Central memory CD8-positive, alpha-beta T cell (primary cell): ENCODE data around the gene RAB9A.

Experiments
- ATAC-seq: fragments of 150-1000 bp; cut with Tn5 transposase; replicated peaks from 2 replicates; pipeline ENCODE4 v1.10.0; 2022; ENCODE audit warnings: mild to moderate bottlenecking, moderate FRiP score, moderate number of reproducible peaks; ENCODE audit not compliant: poor library complexity, severe bottlenecking; ENCODE audit errors: extremely low read depth
- DNase-seq, 2 donors: peaks; one replicate each; pipeline ENCODE4 v3.0.0; 2021; ENCODE audit warnings: low spot score in 2 of 2
- H3K27ac Mint-ChIP-seq: one replicate; pipeline ENCODE4 v1.8.0; 2022; ENCODE audit warnings: low read depth, mild to moderate bottlenecking, moderate library complexity, mixed read lengths
- H3K27me3 Mint-ChIP-seq: one replicate; pipeline ENCODE4 v1.8.0; 2022; ENCODE audit warnings: mixed read lengths
- H3K36me3 Mint-ChIP-seq: one replicate; pipeline ENCODE4 v1.8.0; 2022; ENCODE audit warnings: mild to moderate bottlenecking, moderate library complexity, mixed read lengths; ENCODE audit not compliant: insufficient read depth
- H3K4me1 Mint-ChIP-seq: one replicate; pipeline ENCODE4 v1.8.0; 2022; ENCODE audit warnings: mixed read lengths
- H3K4me3 Mint-ChIP-seq: one replicate; pipeline ENCODE4 v1.8.0; 2022; ENCODE audit warnings: mild to moderate bottlenecking, moderate library complexity, mixed read lengths
- H3K9me3 Mint-ChIP-seq: one replicate; pipeline ENCODE4 v1.8.0; 2022; ENCODE audit warnings: mixed read lengths

The RAB9A gene

DNA sequence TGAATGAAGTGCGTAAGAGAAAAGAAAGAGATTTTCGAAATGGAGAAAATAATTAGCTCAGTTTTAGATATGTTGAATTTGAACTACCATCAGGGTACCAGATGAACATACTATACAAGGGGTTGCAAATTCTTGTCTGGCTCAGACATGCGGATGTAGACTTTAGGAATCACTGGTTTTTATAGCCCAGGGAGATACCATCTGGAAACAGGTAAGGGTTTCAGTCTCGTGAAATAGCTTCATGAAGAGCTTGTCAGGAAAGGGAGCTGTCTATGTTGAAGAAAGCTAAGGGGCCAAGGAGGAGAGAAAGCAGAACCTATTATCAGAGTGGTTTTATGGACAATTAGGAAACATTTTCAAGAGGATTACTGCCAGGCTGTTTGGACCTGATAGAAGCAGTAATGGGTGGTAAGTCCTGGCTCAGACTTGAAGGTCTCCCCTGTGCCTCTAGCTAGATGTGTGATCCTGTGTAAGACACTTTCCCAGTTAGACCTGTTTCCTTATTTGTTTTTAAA lies 6.7 kb downstream of the RAB9A start:
- Mint-ChIP-seq H3K9me3 (no peaks in the 10 kb centered on the region), H3K27ac (peak overlapping the region; percentile 5), H3K4me3 (peak overlapping the region; percentile 41), H3K36me3 (peaks cover 9% of the 10 kb centered on the region), H3K27me3 (no peaks in the 10 kb centered on the region), H3K4me1 (peaks cover 52% of the 10 kb centered on the region)
- no peak for DNase-seq
- no peak for ATAC-seq

DNA sequence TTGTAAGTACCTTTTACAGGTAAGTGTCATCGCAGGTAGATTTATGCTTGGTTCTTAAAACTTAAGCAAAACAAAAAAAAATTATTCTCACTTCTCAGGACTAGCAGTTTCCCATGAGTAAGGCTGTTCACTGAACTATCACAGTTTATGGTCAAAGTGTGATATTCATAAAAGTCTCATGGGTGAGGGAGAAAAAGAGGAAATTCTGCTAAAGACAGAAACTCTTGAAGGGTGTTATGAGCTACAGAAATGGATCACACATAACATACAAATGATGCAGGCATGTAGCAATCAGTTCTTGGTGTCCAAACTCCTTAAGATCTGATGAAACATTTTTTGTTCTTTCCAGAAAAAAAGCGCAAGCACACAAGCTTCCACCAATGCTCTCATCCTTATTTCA lies 8.5 kb downstream of the RAB9A start:
- peak overlapping the region; percentile 82 for H3K27ac Mint-ChIP-seq
- H3K4me1 Mint-ChIP-seq, result peaks cover 61% of the 10 kb centered on the region
- DNase-seq, result no peak
- H3K4me3 Mint-ChIP-seq, result peak overlapping the region; percentile 61
- H3K9me3 Mint-ChIP-seq, result no peaks in the 10 kb centered on the region
- peaks cover 12% of the 10 kb centered on the region for H3K36me3 Mint-ChIP-seq
- H3K27me3 Mint-ChIP-seq, result no peaks in the 10 kb centered on the region
- ATAC-seq, result peak; percentile 79

DNA sequence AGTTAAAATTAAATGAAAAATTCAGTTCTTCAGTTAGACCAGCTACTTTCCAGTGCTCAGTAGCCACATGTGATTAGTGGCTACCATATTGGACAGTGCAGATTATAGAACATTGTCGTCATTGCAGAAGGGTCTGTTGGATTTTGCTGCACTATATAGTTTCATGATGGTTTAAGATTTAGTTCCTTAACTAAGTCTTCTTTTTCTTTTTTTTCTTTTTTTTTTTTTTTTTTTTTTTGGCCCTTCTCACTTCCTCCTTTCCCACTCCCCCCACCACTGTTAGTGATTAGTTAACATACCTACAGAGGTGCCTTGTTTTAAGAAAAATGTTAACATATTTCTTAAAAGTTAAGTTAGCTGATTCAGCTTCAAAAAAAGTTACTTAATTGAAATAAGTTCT lies 9.0 kb downstream of the RAB9A start:
- Mint-ChIP-seq H3K4me3 (no peak overlapping the region), H3K27me3 (no peaks in the 10 kb centered on the region)
- no peak for DNase-seq

DNA sequence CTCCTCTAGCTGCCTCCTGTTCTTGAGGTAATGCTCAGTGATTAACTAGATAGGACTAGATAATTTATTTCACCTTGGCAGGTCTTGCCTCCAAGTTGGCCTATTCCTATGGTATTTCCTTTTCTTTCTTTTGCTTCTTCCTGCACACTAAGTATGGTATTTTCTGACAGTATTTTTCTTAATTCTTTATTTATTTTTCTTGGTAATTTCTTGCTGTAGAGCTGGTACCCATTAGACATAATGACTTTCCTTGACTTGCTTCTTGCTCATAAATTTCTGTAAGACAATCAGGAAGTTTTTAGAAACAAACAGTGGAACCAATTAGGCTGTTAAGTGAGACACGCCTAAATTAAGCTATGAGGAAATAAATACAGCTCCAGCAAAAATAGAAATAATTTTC lies 9.5 kb downstream of the RAB9A start:
- Mint-ChIP-seq H3K9me3 (no peaks in the 10 kb centered on the region), H3K36me3 (peaks cover 12% of the 10 kb centered on the region), H3K27me3 (no peaks in the 10 kb centered on the region), H3K4me1 (peaks cover 60% of the 10 kb centered on the region), H3K27ac (no peak overlapping the region), H3K4me3 (no peak overlapping the region)
- ATAC-seq (no peak), DNase-seq (no peak)

More for the DNA sequence above, 9.0 kb downstream of the RAB9A start:
- Mint-ChIP-seq H3K27ac (peak overlapping the region; percentile 82), H3K36me3 (peaks cover 14% of the 10 kb centered on the region), H3K4me1 (peaks cover 61% of the 10 kb centered on the region), H3K9me3 (no peaks in the 10 kb centered on the region)
- no peak for ATAC-seq

DNA sequence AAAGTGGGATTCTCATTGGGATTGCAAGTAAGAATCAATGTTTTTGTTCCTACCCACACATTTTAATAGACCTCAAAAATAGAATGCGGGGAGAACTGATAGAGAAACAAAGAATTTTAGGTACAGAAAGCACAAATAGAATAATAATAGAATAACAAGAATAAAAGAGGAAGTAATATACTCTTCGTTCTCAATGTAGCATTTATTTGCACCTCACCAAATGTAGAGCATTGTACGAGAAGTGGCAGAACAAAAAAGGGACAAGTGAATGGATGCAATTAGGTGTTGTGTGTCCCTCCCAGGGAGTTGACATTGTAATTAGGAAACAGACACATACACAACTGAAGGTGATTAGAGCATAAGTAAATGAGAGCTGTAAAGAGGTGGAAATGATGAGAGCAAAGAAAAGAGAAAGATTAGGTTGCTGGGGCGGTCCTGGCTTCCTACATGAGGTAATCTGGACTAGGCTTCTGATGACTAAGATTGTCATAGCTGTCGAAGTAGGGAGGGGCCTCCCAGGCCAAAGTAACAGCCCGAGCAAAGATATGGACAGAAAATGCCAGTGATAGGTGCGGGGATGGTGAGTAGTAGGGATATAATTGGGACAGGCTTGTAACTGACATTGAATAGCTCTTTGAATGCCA lies 10.4 kb downstream of the RAB9A start:
- H3K27ac Mint-ChIP-seq, result no peak overlapping the region
- ATAC-seq (no peak), DNase-seq (no peak)
- peaks cover 64% of the 10 kb centered on the region for H3K4me1 Mint-ChIP-seq
- peak overlapping the region; percentile 30 for H3K4me3 Mint-ChIP-seq
- H3K36me3 Mint-ChIP-seq, result peaks cover 14% of the 10 kb centered on the region
- H3K27me3 Mint-ChIP-seq, result no peaks in the 10 kb centered on the region
- H3K9me3 Mint-ChIP-seq, result no peaks in the 10 kb centered on the region

DNA sequence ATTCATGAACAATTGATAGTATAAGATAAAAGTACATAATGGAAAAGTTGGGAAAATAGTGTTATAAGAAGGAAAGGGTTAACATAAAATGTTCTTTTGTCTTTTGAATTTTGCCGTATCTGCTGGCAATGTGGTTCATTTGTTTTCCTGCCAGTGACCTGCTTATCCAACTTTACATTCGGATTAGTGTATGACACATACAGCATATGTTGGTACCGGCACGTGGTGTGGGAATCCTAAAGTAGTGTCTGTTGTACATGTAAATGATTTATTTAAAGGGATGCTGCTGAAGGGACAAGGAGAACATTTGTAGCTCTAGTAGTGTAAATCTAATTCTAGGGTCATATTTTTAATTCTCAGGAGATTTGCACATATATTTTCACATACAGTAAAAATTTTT lies 11.5 kb downstream of the RAB9A start:
- Mint-ChIP-seq H3K4me1 (peaks cover 57% of the 10 kb centered on the region), H3K36me3 (peaks cover 17% of the 10 kb centered on the region), H3K9me3 (no peaks in the 10 kb centered on the region), H3K4me3 (no peak overlapping the region), H3K27ac (peak overlapping the region; percentile 47), H3K27me3 (no peaks in the 10 kb centered on the region)
- ATAC-seq (no peak), DNase-seq (no peak)

DNA sequence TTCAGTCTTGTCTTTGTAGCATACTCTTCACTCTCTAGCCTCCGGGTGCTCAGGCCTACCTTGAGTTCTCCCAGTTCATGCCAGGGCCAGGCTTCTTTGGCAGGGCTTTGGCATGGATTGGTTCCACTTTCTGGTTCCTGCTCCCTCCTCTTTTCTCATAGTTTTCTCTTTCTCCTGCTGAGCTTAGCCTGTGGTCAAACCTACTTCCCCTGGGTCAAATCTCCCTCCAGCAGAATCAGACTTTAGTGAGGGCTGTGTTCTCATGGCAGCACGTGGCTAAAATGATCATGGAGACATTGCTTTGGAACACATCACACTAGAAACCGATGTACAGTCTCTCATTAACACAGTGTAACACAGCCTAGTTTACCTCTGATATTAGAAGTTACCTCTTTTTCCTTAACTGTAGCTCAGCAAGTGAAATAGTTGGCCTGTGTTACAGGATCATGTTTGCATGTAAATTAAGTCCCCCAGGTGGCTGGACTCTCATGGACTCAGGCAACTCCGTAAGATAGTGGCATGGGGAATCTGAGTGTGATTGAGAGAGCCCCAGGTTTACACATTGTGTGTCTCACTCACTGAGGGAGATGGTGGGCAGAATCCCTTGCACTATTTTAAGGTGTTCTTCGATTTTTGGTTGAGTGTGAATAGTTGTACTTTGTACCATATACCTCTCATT lies 13.3 kb downstream of the RAB9A start:
- peak overlapping the region; percentile 47 for H3K27ac Mint-ChIP-seq
- H3K27me3 Mint-ChIP-seq, result no peaks in the 10 kb centered on the region
- H3K9me3 Mint-ChIP-seq, result no peaks in the 10 kb centered on the region
- no peak for ATAC-seq
- DNase-seq, result no peak
- peaks cover 49% of the 10 kb centered on the region for H3K4me1 Mint-ChIP-seq
- peaks cover 20% of the 10 kb centered on the region for H3K36me3 Mint-ChIP-seq
- H3K4me3 Mint-ChIP-seq, result peak overlapping the region; percentile 62

DNA sequence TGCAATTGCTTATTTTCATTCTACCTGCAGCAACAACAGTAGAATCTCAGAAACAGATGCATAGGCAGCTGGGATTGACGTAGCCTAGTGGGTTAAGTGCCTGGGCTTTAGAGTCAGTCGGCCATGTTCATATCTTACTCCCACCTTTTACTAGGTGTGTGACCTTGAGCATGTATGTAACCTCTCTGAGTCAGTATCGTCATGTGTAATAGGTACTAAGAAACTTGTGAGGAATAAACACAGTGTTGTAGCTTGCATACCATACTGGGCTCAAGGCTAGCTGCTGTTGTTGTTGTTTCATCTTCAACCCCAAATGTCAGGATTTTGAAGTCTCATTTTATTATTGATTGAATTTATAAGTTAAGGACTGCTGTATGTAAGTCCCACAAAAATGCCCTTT lies 14.2 kb downstream of the RAB9A start:
- Mint-ChIP-seq H3K36me3 (peaks cover 20% of the 10 kb centered on the region), H3K9me3 (no peaks in the 10 kb centered on the region), H3K4me3 (no peak overlapping the region), H3K27ac (no peak overlapping the region), H3K27me3 (no peaks in the 10 kb centered on the region), H3K4me1 (peaks cover 52% of the 10 kb centered on the region)
- no peak for DNase-seq
- no peak for ATAC-seq

DNA sequence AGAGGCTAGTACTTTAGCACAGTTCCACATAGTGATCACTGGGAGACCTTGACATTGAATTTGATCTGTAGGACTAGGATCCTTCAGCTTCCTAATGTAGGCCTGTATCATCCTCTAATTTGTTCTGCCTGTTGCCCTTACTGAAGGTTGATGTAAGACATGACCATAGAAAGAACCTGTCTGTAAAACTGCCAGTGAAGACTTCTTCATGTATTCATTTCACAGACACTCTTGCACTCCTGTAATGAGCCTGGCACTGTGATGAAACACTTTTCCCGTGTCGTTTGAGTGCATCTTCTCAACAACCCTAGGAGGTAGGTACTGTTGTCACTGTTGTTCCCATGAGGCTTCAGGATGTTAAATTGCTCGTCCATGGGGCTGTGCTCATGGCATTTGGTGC lies 14.7 kb downstream of the RAB9A start:
- no peaks in the 10 kb centered on the region for H3K27me3 Mint-ChIP-seq
- no peak for DNase-seq
- H3K36me3 Mint-ChIP-seq, result peaks cover 24% of the 10 kb centered on the region
- no peaks in the 10 kb centered on the region for H3K9me3 Mint-ChIP-seq
- peaks cover 52% of the 10 kb centered on the region for H3K4me1 Mint-ChIP-seq
- ATAC-seq, result no peak
- peak overlapping the region; percentile 34 for H3K27ac Mint-ChIP-seq
- H3K4me3 Mint-ChIP-seq, result peak overlapping the region; percentile 3

DNA sequence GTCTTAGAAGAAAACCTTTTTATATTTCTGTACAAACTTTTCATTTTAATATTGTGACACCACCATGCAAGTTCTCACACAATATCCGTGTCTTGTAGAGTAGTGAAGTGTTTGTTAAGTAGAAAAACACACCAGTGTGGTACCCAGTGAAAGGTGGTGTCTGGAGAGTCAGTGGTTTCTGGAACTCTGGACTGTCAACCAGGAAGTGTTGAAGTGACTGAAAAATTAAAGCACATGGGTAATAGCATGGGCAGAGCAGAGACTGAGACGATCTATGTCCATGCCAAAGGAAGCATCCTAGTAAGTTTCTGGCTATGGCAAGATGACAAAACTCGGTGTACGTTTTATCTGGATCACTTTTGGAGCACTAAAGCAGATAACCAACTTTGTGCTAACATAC lies 22.2 kb downstream of the RAB9A start:
- H3K36me3 Mint-ChIP-seq, result peaks cover 42% of the 10 kb centered on the region

DNA sequence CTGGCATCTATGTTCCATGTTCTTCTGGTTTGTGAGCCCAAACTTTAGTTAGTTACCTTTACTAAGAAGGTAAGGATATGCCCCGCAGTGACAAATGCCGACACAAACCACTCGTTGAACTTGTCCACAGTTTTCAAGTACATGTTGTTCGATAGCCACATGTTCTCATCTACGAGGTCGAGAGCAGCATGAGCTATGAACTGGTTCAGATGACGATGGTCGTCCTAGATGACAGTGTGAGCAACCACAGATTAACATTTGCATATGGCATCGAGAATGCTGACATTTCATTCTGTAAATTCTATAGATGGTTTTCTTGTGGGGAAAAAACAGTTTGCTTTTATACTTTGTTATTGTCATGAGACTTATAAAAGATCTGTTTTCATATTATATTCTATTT lies 27.5 kb downstream of the RAB9A start:
- peak; percentile 66 for ATAC-seq
- Mint-ChIP-seq H3K4me3 (no peak overlapping the region), H3K27me3 (no peaks in the 10 kb centered on the region), H3K4me1 (peaks cover 23% of the 10 kb centered on the region), H3K9me3 (no peaks in the 10 kb centered on the region), H3K27ac (peak overlapping the region; percentile 85), H3K36me3 (peaks cover 38% of the 10 kb centered on the region)
- DNase-seq, result no peak

More for the DNA sequence above, 22.2 kb downstream of the RAB9A start:
- Mint-ChIP-seq H3K4me1 (peaks cover 16% of the 10 kb centered on the region), H3K27ac (no peak overlapping the region), H3K4me3 (no peak overlapping the region), H3K9me3 (no peaks in the 10 kb centered on the region), H3K27me3 (no peaks in the 10 kb centered on the region)
- ATAC-seq, result no peak
- DNase-seq, result no peak

DNA sequence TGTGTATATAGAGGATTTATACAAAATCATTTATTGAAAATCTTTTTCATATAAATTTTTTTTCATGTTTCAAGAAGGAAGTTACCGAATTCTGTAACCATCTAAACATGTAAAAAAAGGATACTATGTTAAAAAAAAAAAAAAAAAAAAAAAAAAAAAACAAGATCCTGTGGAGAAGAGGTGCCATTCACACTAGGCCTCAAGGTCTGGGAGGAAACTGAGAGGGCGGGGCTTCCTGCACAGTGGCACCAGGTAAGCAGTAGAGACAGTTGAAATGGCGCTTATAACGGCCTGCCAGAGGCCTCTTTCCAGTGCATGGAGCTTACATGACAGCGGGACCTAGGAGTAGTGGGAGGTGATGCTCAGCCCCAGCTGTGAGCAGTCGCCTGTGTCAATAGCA lies 28.0 kb downstream of the RAB9A start:
- H3K9me3 Mint-ChIP-seq, result no peaks in the 10 kb centered on the region
- peaks cover 23% of the 10 kb centered on the region for H3K4me1 Mint-ChIP-seq
- H3K4me3 Mint-ChIP-seq, result peak overlapping the region; percentile 62
- H3K27ac Mint-ChIP-seq, result peak overlapping the region; percentile 85
- peak; percentile 15 to 44 for DNase-seq
- ATAC-seq, result peak; percentile 85
- H3K27me3 Mint-ChIP-seq, result no peaks in the 10 kb centered on the region
- H3K36me3 Mint-ChIP-seq, result peaks cover 35% of the 10 kb centered on the region
